Left renal cortex interstitium (tissue), 4 donors: Measurements from ENCODE around the gene MANSC4. TPM values are rescaled to one million over a fixed set of nuclear protein-coding genes. Genes with fewer than 3 reads are reported as not detected.

Experiments used
- DNase-seq, 4 donors: peaks; one replicate each; pipeline ENCODE4 v3.0.0-alpha.2; 2013; ENCODE audit warnings: low read depth in 4 of 4, low spot score in 2 of 4, missing footprints in 1 of 4
- polyA plus RNA-seq, 4 donors: library from polyadenylated mRNA; unstranded; fragments of 120-200 nt; gene quantifications; one replicate each; pipeline ENCODE4 v1.2.1, GENCODE V29; 2013; ENCODE audit not compliant: insufficient read length in 4 of 4

MANSC4 gene
- polyA plus RNA-seq: under 1 TPM in 3 of 4 donors, not detected in 1; 0.21 to 0.73 (median 0.39) TPM

- DNase-seq: peak; percentile 44 to 61 (median 52)
Observed at GRCh38 chr12:27779920-27780611, at the start of gene MANSC4, which contains the start of gene KLHL42. MANSC4 (minus strand) TSS chr12:27780236; CDS start chr12:27771276, 8,960 bp downstream. KLHL42 (plus strand) TSS chr12:27780233; CDS start chr12:27780331, 98 bp downstream.

- no peak for DNase-seq
Observed at GRCh38 chr12:27828196-27828595, 48.2 kb upstream of the MANSC4 start.

- DNase-seq: no peak
Observed at GRCh38 chr12:27826076-27826475, 46.0 kb upstream of the MANSC4 start.

GRCh38 chr12:27824126-27824842 lies 44.2 kb upstream of the MANSC4 start:
- DNase-seq: no peak

- no peak for DNase-seq
Observed at GRCh38 chr12:27823038-27823437, 43.0 kb upstream of the MANSC4 start.

GRCh38 chr12:27822076-27822712 lies 42.2 kb upstream of the MANSC4 start:
- DNase-seq: no peak

GRCh38 chr12:27821259-27821973 lies 41.4 kb upstream of the MANSC4 start:
- peak; percentile 56 to 78 (median 58) for DNase-seq

- DNase-seq: no peak
Observed at GRCh38 chr12:27820564-27820963, 40.5 kb upstream of the MANSC4 start.

- no peak for DNase-seq
Observed at GRCh38 chr12:27818401-27818918, 38.4 kb upstream of the MANSC4 start.

- no peak for DNase-seq
Observed at GRCh38 chr12:27817766-27818165, 37.7 kb upstream of the MANSC4 start.

- no peak for DNase-seq
Observed at GRCh38 chr12:27814851-27815591, 35.0 kb upstream of the MANSC4 start.

- DNase-seq: no peak
Observed at GRCh38 chr12:27814411-27814810, 34.4 kb upstream of the MANSC4 start.

GRCh38 chr12:27812502-27812901 lies 32.5 kb upstream of the MANSC4 start:
- DNase-seq: no peak

GRCh38 chr12:27810756-27811155 lies 30.7 kb upstream of the MANSC4 start:
- DNase-seq: no peak

GRCh38 chr12:27808841-27809240 lies 28.8 kb upstream of the MANSC4 start:
- DNase-seq: no peak

- no peak for DNase-seq
Observed at GRCh38 chr12:27807063-27807703, 27.1 kb upstream of the MANSC4 start.

GRCh38 chr12:27806259-27806658 lies 26.2 kb upstream of the MANSC4 start:
- DNase-seq: no peak

GRCh38 chr12:27805238-27805637 lies 25.2 kb upstream of the MANSC4 start:
- no peak for DNase-seq

GRCh38 chr12:27802936-27803335 lies 22.9 kb upstream of the MANSC4 start:
- no peak for DNase-seq
